IPS-NIHi7 (cell line): ENCODE measurements around the gene NAV1.
"Not testable (repeated sequence)": the region's sequence is repeated elsewhere in the genome, so short reads cannot be mapped to it uniquely, and the experiment has no call there.

Source experiments
- DNase-seq: peaks from one replicate; pipeline ENCODE4 v3.0.0; 2012; ENCODE audit warnings: mixed read lengths; ENCODE audit errors: extremely low spot score

The NAV1 gene, protein sequence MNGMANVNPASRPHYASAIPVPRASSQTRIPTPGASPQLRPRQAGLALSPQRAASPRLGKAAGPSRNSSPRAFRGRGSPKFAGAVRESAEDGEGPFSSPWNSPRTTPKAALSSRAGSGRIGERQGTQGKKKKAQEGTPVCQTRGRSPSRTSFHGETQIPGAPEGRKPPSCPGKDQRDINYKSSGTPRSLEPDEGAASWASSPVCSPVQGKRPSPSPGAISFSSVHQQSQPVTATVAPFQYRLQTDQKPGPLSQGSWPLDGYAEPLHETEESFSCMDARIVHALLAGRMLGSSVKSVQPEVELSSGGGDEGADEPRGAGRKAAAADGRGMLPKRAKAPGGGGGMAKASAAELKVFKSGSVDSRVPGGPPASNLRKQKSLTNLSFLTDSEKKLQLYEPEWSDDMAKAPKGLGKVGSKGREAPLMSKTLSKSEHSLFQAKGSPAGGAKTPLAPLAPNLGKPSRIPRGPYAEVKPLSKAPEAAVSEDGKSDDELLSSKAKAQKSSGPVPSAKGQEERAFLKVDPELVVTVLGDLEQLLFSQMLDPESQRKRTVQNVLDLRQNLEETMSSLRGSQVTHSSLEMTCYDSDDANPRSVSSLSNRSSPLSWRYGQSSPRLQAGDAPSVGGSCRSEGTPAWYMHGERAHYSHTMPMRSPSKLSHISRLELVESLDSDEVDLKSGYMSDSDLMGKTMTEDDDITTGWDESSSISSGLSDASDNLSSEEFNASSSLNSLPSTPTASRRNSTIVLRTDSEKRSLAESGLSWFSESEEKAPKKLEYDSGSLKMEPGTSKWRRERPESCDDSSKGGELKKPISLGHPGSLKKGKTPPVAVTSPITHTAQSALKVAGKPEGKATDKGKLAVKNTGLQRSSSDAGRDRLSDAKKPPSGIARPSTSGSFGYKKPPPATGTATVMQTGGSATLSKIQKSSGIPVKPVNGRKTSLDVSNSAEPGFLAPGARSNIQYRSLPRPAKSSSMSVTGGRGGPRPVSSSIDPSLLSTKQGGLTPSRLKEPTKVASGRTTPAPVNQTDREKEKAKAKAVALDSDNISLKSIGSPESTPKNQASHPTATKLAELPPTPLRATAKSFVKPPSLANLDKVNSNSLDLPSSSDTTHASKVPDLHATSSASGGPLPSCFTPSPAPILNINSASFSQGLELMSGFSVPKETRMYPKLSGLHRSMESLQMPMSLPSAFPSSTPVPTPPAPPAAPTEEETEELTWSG (N-terminal part only)

DNA sequence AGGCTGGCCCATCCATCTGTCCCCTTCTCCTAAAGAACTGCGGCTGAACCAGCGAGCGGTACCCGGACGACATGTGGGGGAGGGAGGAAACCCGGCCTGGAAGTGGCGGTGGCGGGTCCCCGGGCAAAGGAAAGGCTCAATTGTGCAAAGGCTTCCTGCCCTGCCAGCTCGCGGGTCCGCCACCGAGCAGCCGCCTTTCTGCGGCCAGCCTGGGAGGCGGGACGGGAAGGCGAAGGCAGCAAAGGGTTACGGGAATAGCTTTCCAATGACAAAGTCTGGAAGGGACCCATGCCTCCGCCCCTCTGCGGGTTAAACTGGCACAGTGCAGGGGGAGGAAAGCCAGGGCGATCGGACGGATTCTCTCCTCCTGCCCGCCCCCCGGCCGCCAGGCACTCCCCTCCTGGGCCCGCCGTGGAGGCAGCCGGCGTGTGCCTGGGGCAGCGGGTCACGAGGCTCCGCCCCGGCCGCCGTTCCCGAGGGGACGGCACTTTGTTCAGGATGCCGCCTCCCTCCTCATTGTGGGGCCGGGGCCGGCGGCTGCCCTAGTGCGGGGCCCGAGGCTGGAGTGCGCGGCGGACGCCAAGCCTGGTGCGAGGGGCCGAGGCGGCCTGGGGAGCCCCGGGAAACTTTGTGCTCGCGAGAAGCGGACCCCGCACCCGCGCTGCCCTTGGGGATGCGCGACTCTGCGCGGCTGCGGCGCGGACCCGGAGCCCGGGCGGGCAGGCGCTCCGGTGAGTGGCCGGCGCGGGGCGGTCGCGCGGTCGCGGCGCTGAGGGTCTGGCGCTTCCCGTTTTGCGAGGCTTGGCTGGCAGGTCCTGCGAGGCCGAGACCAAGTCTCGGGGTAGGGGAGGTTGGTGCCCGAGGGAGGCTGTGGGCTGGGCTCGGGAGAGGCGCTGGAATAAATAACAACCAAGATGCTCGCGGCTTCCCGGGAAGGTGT, at the start of gene NAV1:
Gene NAV1, plus strand, starts transcription at position 516 of the 940 bp plus-strand sequence. CDS start 83,758 bp downstream, outside the sequence.
- peak; percentile 67 for DNase-seq

DNA sequence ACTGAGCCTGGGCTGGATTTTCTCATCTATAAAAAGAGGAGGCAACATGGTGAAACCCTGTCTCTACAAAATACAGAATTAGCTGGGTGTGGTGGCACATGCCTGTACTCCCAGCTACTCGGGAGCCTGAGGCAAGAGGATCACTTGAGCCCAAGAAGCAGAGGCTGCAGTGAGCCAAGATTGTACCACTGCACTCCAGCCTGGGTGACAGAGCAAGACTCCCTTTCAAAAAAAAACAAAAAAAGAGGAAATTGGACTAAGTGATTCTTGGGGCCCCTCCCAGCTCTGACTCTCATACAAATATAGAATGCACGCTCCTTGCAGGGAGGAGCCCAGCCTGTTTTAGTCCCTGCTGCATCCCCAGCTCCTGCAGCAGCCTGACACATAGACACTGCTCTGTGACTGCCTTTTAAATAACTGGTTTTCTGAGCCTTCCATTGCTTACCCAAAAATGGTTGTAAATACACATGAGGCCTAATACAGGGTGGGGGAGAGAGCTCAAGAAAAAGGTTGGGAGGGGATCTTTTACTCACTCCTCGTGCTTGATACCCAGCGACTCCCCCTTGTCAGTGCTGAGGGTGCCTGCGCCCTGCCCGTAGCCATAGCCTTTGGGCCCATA, 49.2 kb upstream of the NAV1 start:
- DNase-seq = no peak

DNA sequence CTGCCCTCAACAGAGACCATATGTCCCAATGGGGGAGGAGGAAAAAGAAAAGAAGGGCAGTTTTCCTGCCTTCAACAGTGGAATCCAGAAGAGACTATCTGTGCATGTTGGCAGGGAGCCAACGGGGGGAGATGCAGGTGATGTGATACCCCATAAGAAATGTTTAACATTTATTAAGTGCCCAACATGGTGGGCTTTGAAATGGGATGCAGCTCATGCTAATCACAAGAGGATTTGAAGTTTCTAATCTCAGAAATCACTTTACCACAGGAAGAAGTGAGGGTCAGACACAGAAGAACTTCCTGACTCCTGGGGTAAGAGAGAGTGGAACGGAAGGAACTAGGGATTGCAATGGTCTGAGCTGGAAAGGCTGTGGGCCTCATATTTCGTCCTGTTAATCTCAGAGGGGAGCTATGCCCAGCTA, 48.2 kb upstream of the NAV1 start:
- no peak for DNase-seq

DNA sequence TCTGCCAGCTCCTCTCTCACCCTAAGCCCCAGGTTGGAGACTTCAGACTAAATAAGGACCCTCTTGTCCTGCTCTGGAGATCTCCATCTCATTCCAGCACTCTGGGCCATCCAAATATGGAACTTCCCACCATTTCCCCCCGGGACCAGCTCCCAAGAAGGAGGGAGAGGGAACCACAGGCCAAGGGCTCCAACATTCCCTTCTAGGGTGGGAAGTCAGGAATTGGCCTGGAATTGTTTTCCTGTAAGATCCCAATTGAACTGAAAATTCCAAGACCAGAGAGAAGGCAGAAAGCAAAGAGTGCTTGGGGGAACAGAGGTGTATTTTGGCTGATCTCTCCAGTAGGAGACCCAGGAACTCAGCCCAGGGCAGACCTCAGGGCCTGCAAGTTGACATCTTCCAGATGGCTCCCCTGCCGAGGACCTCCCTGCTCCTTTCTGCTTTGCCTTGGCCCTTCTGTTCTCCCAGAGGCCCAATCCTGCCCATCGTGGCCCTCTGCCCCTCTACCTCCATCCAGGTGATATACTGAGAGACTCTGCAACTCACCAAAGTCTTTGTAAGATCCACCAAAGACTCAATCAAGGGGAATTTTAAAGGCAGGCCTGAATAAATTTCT, 46.9 kb upstream of the NAV1 start:
- DNase-seq = no peak

DNA sequence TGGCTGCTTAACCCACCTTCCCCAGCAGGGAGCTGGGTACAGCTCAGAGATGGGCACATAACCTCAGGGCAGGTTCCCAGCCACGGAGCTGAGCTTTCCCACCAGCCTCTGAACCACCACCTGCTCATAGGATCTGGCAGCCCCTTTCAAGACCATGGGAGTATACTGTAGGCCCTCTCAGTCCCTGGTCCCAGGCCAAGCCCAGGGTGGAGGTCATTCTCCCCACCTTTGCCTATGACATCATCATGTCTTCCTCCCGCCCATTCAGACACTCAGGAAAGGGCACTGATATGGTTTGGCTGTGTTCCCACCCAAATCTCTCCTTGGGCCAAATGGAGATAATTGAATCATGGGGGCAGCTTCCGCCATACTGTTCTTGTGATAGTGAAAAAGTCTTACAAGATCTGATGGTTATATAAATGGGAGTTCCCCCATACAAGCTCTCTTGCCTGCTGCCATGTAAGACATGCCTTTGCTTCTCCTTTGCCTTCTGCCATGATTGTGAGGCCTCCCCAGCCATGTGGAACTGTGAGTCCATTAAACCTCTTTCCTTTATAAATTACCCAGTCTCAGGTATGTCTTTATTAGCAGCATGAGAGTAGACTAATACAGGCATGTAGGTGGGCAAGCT, 45.8 kb upstream of the NAV1 start:
- DNase-seq = not testable (repeated sequence)

DNA sequence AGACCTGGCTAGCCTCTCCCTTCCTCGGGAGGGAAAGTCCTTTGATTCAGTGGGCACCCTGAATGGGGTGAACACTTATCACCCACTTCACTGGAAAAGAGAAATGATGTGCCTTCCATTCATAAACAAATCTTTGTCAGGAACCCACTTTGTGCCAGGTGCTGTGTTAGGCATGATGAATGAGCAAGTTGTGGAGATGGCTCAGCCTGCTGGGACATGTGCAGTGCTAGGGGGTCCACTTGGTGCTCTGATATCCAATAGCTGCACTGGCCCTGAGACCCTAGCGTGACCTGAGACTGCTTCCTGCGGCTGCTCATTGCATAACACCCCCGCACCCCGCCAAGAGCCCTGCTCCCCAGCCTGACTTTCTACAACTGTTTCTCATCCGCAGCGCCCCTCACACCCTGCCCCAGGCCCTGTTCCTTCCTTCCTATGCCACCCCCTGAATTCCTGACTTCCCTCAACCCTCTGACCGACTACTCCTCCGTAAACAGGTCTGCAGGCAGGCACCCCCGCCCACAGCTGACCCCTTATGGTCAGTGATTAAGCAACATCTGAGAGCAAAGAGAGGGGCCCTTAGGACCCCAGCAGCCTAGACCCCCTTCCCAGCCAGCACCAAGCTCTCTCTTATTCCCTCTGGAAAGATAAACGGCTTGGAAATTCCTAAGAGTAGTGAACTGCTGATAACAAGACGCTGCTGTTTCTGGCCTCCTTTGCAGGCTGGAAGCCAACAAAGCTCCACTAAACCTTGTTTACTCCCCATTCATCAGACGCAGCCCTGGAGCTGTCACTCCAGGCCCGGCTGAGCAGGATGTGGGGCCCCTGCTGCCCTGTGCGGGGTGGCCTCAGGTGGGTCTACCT, 44.9 kb upstream of the NAV1 start:
- no peak for DNase-seq

DNA sequence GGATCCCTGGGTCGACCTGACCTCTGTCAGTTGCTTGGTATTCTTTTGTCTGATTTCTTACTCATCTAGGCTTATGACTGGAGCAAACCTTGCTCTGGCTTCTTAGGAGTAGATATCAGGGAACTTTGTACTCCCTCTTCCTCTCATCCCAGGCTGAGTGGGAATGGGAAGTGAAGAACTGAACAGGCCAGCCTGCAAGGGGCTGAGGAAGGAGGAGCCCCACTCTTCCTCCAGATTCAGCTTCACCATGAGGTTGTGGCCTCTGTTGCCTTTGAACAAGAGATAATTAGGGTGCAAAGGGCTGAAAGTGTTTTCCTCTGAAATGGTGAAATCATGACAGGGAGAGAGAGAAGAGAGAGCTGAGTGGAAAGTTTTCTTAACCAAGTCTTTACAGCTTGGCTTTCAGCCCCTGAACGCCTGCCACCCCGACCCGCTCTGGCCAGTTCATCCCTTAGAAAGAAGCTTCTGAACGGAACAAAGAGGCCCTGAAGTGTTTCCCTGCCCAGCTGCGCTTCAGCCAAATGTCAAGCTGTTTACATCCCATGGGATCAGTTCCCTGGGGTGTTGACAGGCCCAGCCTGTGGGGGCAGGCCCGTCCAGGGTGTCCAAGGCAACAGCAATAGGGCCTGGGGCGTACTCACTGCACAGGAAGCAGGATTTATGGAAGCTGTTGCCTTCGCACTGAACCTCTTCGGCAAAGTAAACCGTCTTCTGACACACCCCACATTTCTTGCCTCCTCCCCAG, 43.2 kb upstream of the NAV1 start:
- DNase-seq = no peak

DNA sequence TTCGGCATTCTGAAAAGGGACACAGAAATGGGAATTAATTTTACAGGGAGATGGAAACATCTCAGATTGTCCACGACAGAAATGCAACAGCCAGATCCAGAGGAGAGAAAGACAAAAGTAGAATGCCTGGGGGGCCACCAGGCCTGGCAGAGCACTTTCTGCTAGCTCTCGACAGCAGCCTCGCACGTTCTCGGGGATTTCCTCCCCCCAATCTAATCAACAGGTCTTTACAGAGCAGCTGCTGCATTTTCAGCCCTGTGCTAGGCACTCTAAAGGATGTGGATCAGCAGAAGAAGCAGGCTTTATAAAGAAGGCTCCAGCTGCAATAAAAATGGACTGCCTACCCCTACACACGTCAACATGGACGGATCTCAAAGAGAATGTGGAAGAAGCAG, 42.6 kb upstream of the NAV1 start:
- no peak for DNase-seq

DNA sequence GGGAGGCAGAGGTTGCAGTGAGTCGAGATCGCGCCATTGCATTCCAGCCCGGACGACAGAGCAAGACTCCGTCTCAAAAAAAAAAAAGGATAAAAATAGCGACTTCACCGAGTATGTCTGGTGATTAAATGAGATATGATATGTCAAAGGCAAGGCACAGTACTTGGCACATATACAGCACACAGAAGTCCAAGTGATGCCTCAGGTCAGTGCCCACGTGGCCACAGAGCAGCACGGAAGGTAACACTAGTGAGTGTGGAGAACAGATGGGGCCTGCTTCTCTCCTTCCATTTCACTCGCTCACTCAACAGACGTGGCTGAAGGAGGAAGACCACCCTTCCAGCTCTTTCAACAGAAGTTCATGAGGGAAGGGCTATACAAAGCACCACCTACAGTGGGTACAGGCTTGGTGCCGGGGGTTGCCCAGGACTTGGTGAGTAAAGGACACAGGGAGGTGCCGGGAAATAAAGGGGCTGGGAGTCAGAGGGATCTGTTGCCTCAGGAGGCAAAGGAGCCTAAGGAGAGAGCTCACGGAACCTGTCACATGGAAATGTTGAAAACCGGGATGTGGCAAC, 40.9 kb upstream of the NAV1 start:
- no peak for DNase-seq

DNA sequence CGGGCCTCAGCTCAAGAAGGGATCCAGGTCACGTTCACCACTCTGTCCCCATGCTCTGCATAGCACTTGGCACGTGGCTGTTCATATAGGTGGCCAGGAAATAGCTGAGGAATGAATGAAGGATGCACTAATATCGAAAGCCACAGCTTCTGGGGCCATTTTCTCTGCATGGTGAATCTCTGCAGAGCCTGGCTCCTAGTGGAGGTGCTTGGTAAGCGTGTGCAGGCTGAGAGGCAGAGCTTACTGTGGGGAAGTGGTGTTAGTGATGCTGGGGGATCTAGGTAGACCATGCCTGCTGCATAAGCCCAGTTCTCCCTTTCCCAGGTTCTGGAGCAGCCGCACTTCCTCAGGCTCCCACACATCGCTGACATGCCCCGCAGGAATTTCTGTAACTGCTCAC, 40.3 kb upstream of the NAV1 start:
- DNase-seq = no peak

DNA sequence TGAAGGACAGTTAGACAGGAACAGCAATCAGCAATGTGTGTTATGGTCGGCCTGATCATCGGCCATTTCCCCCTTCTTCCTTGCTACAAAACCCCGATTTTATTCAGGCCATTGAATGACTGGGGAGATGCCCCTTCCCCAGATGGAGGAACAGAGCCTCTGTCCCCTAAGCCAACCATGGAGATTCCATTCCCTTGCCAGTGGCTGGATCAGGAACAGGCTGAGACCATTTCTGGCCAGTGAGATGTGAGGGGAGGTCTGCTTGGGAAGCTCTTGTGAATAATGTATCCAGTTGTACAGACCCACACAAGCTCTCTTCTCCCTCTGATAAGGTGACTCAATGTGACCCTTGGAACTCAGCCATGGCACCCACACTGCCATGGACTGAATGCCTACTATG, 39.7 kb upstream of the NAV1 start:
- no peak for DNase-seq

DNA sequence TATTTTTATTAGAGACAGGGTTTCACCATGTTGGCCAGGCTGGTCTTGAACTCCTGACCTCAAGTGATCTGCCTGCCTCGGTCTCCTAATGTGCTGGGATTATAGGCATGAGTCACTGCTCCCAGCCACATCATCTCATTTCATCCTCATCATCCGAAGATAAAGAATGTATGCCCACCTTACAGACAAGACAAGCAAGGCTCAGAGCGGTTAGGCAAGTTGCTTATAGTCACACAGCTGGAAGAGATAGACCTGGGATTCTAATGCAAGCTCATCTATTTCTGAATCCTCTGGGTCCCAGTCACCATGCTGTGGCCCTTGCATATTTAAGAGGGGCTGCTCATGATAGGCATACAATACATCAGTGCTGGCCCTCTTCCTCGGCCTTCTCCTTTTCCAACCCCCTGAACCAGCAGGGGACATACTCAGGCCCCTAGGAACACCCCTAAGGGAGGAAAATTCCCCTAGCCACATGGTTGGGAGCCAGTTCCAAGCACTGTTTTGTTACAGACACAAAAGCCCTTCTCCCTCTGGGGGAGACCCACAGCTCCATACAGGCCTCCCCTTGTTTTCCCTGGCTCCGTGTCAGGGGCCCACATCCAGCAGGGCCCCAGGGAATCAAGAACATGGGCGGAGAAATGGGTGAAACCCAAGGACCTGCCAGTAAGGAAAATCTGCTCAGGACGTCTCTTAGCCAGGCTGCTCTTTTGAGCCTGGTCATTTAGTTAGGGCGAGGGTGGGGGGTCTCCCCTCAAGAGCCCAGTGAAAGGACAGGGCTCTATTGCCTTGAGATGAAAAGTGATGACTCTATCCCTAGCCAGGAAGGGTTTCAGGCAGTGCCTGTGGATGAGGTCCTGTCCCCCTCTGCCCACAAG, 38.9 kb upstream of the NAV1 start:
- DNase-seq = no peak

DNA sequence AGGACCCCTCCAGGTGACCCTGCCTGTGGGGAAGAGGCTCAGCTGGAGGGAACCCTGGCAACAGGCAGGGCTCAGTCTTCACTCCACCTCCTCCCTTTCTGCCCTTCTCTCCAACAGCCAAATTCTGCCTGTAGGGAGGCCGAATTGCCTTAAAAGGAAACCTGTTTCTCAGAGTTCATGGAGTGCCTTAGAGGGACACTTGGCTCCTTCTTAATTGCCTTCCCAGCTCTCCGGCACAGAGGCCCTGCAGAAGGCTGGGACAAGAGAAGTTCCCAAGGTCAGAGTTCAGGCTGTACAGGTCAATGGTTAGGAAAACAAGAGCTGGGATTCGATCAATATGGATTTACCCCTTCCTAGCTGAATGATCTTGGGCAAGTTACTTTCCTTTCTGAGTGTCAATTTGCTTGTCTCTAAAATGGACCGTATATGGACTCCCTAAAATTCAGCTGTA, 38.2 kb upstream of the NAV1 start:
- peak; percentile 33 for DNase-seq

DNA sequence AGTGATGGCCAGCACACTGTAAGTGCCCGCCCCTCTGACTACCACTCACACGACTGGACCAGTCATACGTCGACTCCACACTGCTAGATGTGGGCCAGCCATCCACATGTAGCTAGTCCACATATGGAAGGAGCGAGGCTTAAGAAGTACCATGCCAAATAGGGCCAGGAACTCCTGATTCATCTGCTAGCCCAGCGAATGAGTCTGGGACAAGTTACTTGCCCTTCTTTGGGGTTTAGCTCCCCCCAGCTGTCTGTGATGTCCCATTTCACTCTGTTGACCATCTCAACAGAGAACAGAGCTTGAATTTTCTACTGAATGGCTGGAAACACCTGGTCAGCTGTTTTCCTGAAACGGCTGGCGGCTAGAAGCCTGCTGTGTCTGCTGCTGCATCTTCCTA, 37.8 kb upstream of the NAV1 start:
- DNase-seq = no peak

DNA sequence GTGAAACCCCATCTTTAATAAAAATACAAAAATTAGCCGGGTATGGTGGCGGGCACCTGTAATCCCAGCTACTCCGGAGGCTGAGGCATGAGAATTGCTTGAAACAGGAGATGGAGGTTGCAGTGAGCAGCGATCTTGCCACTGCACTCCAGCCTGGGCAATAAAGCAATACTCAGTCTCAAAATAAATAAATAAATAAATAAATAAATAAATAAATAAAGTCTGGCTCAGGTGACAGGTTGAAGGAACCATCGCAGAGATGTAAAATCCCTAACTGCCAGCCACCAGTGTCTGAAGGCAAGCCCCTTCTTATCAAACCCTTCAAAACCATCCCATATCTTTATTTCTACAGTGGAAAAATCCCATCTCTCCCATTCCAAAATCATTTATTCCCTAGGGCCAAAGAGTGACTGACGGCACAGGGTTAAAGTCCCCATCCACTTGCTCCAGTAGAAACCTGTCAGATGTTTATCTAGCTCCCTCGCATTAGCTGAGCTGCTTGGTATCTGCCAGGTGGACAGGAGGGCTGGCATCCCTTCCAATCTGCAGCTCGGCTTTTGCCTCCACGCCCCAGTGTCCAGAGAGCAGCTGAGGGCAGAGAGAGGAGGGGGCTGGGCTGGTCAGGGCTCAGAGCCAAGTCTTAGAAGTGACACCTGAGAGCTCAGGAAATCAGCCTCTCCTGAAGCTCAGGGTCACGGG, 37.0 kb upstream of the NAV1 start:
- no peak for DNase-seq

DNA sequence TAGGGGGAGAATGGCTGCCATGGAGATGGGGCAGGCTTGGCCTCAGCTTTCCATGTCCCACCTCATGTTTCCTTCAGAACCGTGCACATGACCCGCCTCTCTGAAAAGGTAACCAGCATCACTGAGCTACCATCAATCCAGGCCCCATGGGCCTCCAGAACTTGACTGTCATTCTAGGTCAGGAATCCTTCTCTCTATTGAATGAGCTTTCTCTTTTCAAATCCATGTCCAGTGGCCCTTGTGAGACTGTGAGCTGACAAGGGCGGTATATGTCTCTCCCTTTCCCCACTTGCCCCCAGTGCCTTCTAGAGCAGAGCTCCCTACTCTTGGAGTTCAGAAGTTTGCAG, 36.4 kb upstream of the NAV1 start:
- no peak for DNase-seq
